Kidney (tissue), 14 donors: ENCODE results near the gene RGL3. TPM values are rescaled to one million over a fixed set of nuclear protein-coding genes. Genes with fewer than 3 reads are reported as not detected.
"Not testable (repeated sequence)": the region's sequence is repeated elsewhere in the genome, so short reads cannot be mapped to it uniquely, and the experiment has no call there.

Experiments
- DNase-seq, 5 donors: peaks; one replicate each; pipeline ENCODE4 v3.0.0-alpha.2; 2013 to 2020
- FAIRE-seq: peaks from 2 replicates; lab custom pipeline; 2012; peaks lifted over from hg19 to GRCh38; lab: Jason Lieb, UNC
- H3K27ac ChIP-seq, 2 donors: one replicate each; pipeline ENCODE4 v1.7.0; 2013; ENCODE audit warnings: low read depth in 2 of 2, low read length in 2 of 2, inconsistent platforms in 1 of 2
- H3K27me3 ChIP-seq: one replicate; pipeline ENCODE4 v1.7.1; 2013; ENCODE audit warnings: low read length, inconsistent platforms; ENCODE audit not compliant: control insufficient read depth, insufficient read depth
- H3K36me3 ChIP-seq, 3 donors: one replicate each; pipeline versions ENCODE4 v1.7.0 to v1.7.1; 2013; ENCODE audit warnings: low read length in 3 of 3, control low read depth in 1 of 3, inconsistent platforms in 1 of 3; ENCODE audit not compliant: insufficient read depth in 3 of 3, control insufficient read depth in 2 of 3
- H3K4me1 ChIP-seq, 3 donors: one replicate each; pipeline versions ENCODE4 v1.7.0 to v1.7.1; 2013; ENCODE audit warnings: low read length in 3 of 3, inconsistent platforms in 1 of 3, low read depth in 1 of 3; ENCODE audit not compliant: control insufficient read depth in 2 of 3, insufficient read depth in 2 of 3
- H3K4me3 ChIP-seq, 3 donors: one replicate each; pipeline versions ENCODE4 v1.7.0 to v1.8.1; 2013; ENCODE audit warnings: low read length in 3 of 3, control low read depth in 1 of 3, inconsistent platforms in 1 of 3
- H3K9ac ChIP-seq, 3 donors: one replicate each; pipeline versions ENCODE4 v1.7.0 to v1.7.1; 2013; ENCODE audit warnings: low read length in 3 of 3, control low read depth in 1 of 3, inconsistent platforms in 1 of 3
- H3K9me3 ChIP-seq, 3 donors: one replicate each; pipeline versions ENCODE4 v1.7.0 to v1.7.1; 2013; ENCODE audit warnings: low read length in 3 of 3, control low read depth in 1 of 3, inconsistent platforms in 1 of 3; ENCODE audit not compliant: control insufficient read depth in 2 of 3, insufficient read depth in 1 of 3
- intact Hi-C: fragments of 100-400 bp; cut with DNase I; formaldehyde crosslinking; loops from one replicate; pipeline ENCODE4 v1.11.1; 2022
- polyA plus RNA-seq: library from polyadenylated mRNA; stranded (reverse); fragments of 350-450 nt; fragmentation: Illumina TruSeq; extraction: RNeasy Lipid Tissue Mini Kit (QIAGEN cat#74804); gene quantifications from one replicate; pipeline ENCODE4 v1.2.3, GENCODE V29; 2014; ENCODE audit warnings: low read depth, low replicate concordance; ENCODE audit not compliant: insufficient read depth
- total RNA-seq: library from RNA; stranded (reverse); fragmentation: NEBNext Ultra II Directional; extraction: Animal tissue kit (Norgen Biotek cat#: 25700); gene quantifications from one replicate; pipeline ENCODE4 v1.2.1, GENCODE V29; 2021
- TF ChIP-seq, protein P1 (sequence below): IDR thresholded peaks from 3 replicates; pipeline ENCODE4 v1.5.1; 2012; ENCODE audit warnings: mild to moderate bottlenecking, moderate library complexity, borderline replicate concordance; ENCODE audit not compliant: insufficient read depth; ENCODE audit errors: extremely low read depth
- donor health status: control.
- donor health status: control.
- donor health status: control.
- donor health status: control.
- donor health status: control.
- donor health status: DM: yes; HTN: yes; CAD: no.
- donor health status: Normal renal cell carcinoma (clear cell type).

RGL3 gene
- total and polyA plus RNA-seq, 2 donors from 2014 or later = 56.9 to 126 TPM

DNA sequence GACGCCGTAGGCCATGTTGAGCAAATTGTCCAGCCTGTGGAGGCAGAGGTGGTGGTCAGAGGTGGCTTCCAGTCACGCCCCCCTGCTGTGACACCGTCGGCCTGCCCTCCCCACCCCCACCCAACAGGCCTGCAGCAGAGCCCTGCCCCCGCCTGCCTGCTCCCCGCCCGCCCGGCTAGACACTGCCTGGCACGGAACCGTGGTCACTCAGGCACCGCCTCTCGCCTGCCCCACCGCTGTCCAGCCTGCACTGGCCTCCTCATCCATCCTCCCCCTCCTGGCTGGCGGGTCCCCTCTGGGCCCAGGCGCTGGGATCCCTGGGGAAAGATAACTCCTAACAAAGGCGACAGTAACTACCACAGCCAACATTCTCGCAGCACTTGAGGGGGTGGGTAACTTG is 38.0 kb upstream of the RGL3 start:
- intact Hi-C loops = no loop called here
- FAIRE-seq = no peak

DNA sequence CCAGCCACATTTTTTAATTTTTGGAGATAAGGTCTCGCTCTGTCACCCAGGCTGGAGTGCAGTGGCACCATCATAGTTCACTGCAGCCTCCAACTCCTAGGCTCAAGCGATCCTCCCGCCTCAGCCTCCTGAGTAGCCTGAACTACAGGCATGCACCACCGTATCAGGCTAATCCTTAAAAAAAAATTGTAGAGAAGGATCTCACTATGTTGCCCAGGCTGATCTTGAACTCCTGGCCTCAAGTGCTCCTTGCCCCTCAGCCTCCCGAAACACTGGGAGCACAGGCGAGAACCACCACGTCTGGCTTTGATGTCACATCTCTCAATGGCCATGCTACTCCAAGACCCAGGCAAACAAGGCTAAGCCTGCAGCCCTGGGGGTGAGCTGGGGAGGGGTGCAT is 37.5 kb upstream of the RGL3 start:
- no peak for FAIRE-seq
- Histone ChIP-seq H3K27me3 (no peaks in the 10 kb centered on the region), H3K9ac (no peak overlapping the region), H3K9me3 (no peaks in the 10 kb centered on the region), H3K4me1 (no peaks in the 10 kb centered on the region), H3K4me3 (no peak overlapping the region), H3K27ac (no peak overlapping the region), H3K36me3 (no peaks in the 10 kb centered on the region)
- intact Hi-C loops = no loop called here
- TF ChIP-seq, protein P1, sequence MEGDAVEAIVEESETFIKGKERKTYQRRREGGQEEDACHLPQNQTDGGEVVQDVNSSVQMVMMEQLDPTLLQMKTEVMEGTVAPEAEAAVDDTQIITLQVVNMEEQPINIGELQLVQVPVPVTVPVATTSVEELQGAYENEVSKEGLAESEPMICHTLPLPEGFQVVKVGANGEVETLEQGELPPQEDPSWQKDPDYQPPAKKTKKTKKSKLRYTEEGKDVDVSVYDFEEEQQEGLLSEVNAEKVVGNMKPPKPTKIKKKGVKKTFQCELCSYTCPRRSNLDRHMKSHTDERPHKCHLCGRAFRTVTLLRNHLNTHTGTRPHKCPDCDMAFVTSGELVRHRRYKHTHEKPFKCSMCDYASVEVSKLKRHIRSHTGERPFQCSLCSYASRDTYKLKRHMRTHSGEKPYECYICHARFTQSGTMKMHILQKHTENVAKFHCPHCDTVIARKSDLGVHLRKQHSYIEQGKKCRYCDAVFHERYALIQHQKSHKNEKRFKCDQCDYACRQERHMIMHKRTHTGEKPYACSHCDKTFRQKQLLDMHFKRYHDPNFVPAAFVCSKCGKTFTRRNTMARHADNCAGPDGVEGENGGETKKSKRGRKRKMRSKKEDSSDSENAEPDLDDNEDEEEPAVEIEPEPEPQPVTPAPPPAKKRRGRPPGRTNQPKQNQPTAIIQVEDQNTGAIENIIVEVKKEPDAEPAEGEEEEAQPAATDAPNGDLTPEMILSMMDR = no peak
- no peak for DNase-seq

More for the DNA sequence above, 38.0 kb upstream of the RGL3 start:
- Histone ChIP-seq H3K9me3 (no peaks in the 10 kb centered on the region), H3K27ac (no peak overlapping the region), H3K4me3 (no peak overlapping the region), H3K4me1 (no peaks in the 10 kb centered on the region), H3K27me3 (no peaks in the 10 kb centered on the region), H3K9ac (no peak overlapping the region), H3K36me3 (no peaks in the 10 kb centered on the region)
- TF ChIP-seq, protein P1 = no peak
- DNase-seq = peak in 3 of 5 donors; percentile 67 to 76 (median 68)

DNA sequence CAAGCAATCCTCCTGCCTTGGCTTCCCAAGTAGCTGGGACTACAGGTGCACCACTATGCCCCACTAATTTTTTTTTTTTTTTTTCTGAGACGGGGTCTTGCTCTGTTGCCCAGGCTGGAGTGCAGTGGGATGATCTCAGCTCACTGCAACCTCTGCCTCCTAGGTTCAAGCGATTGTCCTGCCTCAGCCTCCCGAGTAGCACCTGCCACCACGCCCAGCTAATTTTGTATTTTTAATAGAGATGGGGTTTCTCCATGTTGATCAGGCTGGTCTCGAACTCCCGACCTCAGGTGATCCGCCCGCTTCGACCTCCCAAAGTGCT is 36.1 kb upstream of the RGL3 start:
- H3K4me3 ChIP-seq, H3K36me3 ChIP-seq, FAIRE-seq, DNase-seq, H3K9me3 ChIP-seq, H3K4me1 ChIP-seq, intact Hi-C loops, H3K27me3 ChIP-seq, H3K27ac ChIP-seq, H3K9ac ChIP-seq: not testable (repeated sequence)

DNA sequence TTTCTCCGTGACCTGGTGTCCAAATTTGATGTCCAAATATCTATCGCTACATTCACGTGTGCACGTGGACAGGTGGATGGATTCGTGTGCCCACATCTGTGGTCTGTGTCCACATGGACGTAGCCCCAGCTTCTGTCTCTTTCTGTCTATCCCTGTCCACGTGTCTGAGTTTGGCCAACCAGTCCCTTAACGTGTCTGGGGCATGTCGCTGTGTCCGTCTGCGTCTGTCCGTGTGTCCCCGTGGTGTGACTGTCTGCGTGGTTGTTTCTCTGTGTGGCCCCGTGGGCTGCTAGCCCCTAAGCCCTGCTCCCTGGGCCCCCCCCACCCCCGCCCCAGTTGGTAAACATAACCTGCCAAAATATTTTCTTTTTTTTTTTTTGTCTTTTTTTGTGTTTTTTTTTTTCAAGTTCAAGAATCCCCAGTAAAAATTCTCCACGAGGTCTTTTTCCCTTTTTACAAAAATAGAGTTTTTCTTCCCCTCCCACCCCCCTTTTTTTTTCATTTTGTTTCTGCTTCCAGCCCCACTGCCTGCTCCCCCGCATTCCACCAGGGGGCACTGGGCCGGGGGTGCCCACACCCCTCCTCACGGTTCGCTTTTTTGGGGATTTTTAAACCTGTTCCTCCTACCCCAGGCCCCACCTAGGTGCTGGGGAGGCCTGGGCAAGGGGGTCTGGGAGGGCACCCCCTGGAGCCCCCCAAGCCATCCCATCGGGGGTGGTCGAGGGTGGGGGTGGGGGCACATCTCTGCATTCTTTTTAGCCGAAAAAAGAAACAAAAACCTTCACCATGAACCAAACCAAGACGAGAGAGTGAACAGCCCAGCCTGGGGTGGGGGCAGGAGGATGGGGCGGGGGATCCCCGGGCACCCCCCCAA is 34.6 kb upstream of the RGL3 start:
- Histone ChIP-seq H3K27ac (no peak overlapping the region), H3K36me3 (no peaks in the 10 kb centered on the region), H3K27me3 (no peaks in the 10 kb centered on the region), H3K9me3 (no peaks in the 10 kb centered on the region), H3K9ac (no peak overlapping the region), H3K4me1 (no peaks in the 10 kb centered on the region), H3K4me3 (no peak overlapping the region)
- no peak for FAIRE-seq
- TF ChIP-seq, protein P1 = no peak
- no peak for DNase-seq
- intact Hi-C loops = no loop called here
